ENCODE measurements around the gene KCTD10.

- TF ChIP-seq CTCF (IDR thresholded peaks at IDR 0.05) (no peak), ZFX (IDR thresholded peaks at IDR 0.05; ENCODE audit: borderline replicate concordance) (no peak)
Observed at GRCh38 chr12:109466821-109467220, 10.3 kb downstream of the KCTD10 start.
